T-helper 2 cell (primary cell): ENCODE results near the gene RPGRIP1.
A peak's percentile ranks its signal among the peaks of the same experiment; 100 is the strongest.
"Not testable (repeated sequence)": the region's sequence is repeated elsewhere in the genome, so short reads cannot be mapped to it uniquely, and the experiment has no call there.

Source experiments
- DNase-seq, 5 experiments: peaks; one replicate each; pipeline versions ENCODE4 v3.0.0 to v3.0.0-alpha.2; 2012 to 2022

Gene RPGRIP1

GRCh38 chr14:21302013-21302835, 22.3 kb downstream of the RPGRIP1 start:
- DNase-seq, result no peak

- not testable (repeated sequence) for DNase-seq
Observed at GRCh38 chr14:21302836-21303140, 22.9 kb downstream of the RPGRIP1 start.

GRCh38 chr14:21307637-21308036, 27.8 kb downstream of the RPGRIP1 start:
- no peak for DNase-seq

GRCh38 chr14:21308132-21308478, 28.2 kb downstream of the RPGRIP1 start:
- DNase-seq, result no peak

GRCh38 chr14:21308479-21309237, 28.8 kb downstream of the RPGRIP1 start:
- DNase-seq, result peak; percentile 19 to 86 (median 69)

GRCh38 chr14:21309238-21309636, 29.4 kb downstream of the RPGRIP1 start:
- DNase-seq, result no peak

- no peak for DNase-seq
Observed at GRCh38 chr14:21309956-21310355, 30.1 kb downstream of the RPGRIP1 start.

- DNase-seq, result no peak
Observed at GRCh38 chr14:21311614-21312013, 31.7 kb downstream of the RPGRIP1 start.

GRCh38 chr14:21313512-21313911, 33.6 kb downstream of the RPGRIP1 start:
- DNase-seq, result no peak

GRCh38 chr14:21317398-21317797, 37.5 kb downstream of the RPGRIP1 start:
- DNase-seq, result no peak

GRCh38 chr14:21320913-21321312, 41.0 kb downstream of the RPGRIP1 start:
- DNase-seq, result no peak

GRCh38 chr14:21322716-21323115, 42.8 kb downstream of the RPGRIP1 start:
- DNase-seq, result no peak

- DNase-seq, result peak in 1 of 5 experiments; percentile 4
Observed at GRCh38 chr14:21326972-21327371, 47.1 kb downstream of the RPGRIP1 start.
